SK-N-SH treated with all-trans-retinoic acid at 6 μM for 48 hours (cell line): Measurements from ENCODE around the gene SPCS3.

ENCODE experiments used
- OSR1 ChIP-seq: fragments of 250-450 bp; sonication (Bioruptor Pico); IDR thresholded peaks from 2 replicates; pipeline ENCODE4 v1.8.0; 2022; ENCODE audit warnings: moderate library complexity, mild to moderate bottlenecking, inconsistent platforms
- PPARA ChIP-seq: fragments of 250-450 bp; sonication (Bioruptor Pico); IDR thresholded peaks from 2 replicates; pipeline ENCODE4 v1.5.0; 2020; ENCODE audit warnings: mild to moderate bottlenecking, borderline replicate concordance
- RARB ChIP-seq: fragments of 250-450 bp; sonication (Bioruptor Pico); IDR thresholded peaks from 2 replicates; pipeline ENCODE4 v1.8.0; 2021; ENCODE audit warnings: mild to moderate bottlenecking, moderate library complexity
- TOX ChIP-seq: fragments of 250-450 bp; sonication (Bioruptor Pico); IDR thresholded peaks from 2 replicates; pipeline ENCODE4 v1.8.0; 2021; ENCODE audit warnings: mild to moderate bottlenecking, moderate library complexity, borderline replicate concordance
- ZC3H10 ChIP-seq: fragments of 250-450 bp; sonication (Bioruptor Pico); IDR thresholded peaks from 2 replicates; pipeline ENCODE4 v1.5.1; 2021; ENCODE audit warnings: mild to moderate bottlenecking, moderate library complexity
- ZFP3 ChIP-seq: fragments of 250-450 bp; sonication (Bioruptor Pico); IDR thresholded peaks from 2 replicates; pipeline ENCODE4 v1.5.0; 2020; ENCODE audit warnings: mild to moderate bottlenecking, moderate library complexity
- ZFP30 ChIP-seq: fragments of 450-650 bp; formaldehyde crosslinking; IDR thresholded peaks from 2 replicates; pipeline ENCODE4 v1.5.0; 2022; ENCODE audit warnings: mild to moderate bottlenecking, moderate library complexity
- ZNF565 ChIP-seq: fragments of 450-650 bp; formaldehyde crosslinking; conservative IDR thresholded peaks from 2 replicates; pipeline ENCODE4 v1.5.0; 2020; ENCODE audit warnings: low read depth, mild to moderate bottlenecking, moderate library complexity
- ZNF70 ChIP-seq: fragments of 450-650 bp; formaldehyde crosslinking; IDR thresholded peaks from 2 replicates; pipeline ENCODE4 v1.5.0; 2020; ENCODE audit warnings: mild to moderate bottlenecking, moderate library complexity
- TF ChIP-seq, protein P1 (sequence below): fragments of 250-450 bp; sonication (Bioruptor Pico); IDR thresholded peaks from 2 replicates; pipeline ENCODE4 v1.8.0; 2020; ENCODE audit warnings: mild to moderate bottlenecking, moderate library complexity, borderline replicate concordance
- TF ChIP-seq, protein P2 (sequence below): fragments of 250-450 bp; sonication (Bioruptor Pico); IDR thresholded peaks from 2 replicates; pipeline ENCODE4 v1.5.1; 2020; ENCODE audit warnings: low read depth, mild to moderate bottlenecking, moderate library complexity
- TF ChIP-seq, protein P3 (sequence below): fragments of 250-450 bp; sonication (Bioruptor Pico); IDR thresholded peaks from 2 replicates; pipeline ENCODE4 v1.8.0; 2021; ENCODE audit warnings: low read depth, mild to moderate bottlenecking, moderate library complexity, borderline replicate concordance

DNA sequence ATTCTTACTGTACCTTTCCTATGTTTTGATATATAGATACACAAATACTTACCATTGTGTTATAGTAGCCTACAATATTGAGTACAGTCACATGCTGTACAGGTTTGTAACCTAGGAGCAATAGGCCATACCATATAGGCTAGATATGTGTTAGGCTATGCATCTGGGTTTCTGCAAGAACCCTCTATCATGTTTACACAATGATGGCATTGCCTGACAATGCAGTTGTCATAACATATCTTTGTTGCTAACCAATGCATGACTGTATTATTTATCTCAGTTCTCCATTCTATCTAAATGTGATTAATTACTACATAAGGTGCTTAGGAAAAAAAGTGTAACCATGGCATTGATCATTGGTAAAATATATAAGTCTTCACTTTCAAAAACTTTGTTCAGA, 10.0 kb upstream of the SPCS3 start:
- TF ChIP-seq, protein P1, sequence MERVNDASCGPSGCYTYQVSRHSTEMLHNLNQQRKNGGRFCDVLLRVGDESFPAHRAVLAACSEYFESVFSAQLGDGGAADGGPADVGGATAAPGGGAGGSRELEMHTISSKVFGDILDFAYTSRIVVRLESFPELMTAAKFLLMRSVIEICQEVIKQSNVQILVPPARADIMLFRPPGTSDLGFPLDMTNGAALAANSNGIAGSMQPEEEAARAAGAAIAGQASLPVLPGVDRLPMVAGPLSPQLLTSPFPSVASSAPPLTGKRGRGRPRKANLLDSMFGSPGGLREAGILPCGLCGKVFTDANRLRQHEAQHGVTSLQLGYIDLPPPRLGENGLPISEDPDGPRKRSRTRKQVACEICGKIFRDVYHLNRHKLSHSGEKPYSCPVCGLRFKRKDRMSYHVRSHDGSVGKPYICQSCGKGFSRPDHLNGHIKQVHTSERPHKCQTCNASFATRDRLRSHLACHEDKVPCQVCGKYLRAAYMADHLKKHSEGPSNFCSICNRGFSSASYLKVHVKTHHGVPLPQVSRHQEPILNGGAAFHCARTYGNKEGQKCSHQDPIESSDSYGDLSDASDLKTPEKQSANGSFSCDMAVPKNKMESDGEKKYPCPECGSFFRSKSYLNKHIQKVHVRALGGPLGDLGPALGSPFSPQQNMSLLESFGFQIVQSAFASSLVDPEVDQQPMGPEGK (CRISPR knock-in tag): no peak
- TF ChIP-seq ZFP30 (no peak), TOX (CRISPR knock-in tag) (no peak), RARB (CRISPR knock-in tag) (no peak), ZFP3 (CRISPR knock-in tag) (no peak), ZNF70 (CRISPR knock-in tag) (no peak), OSR1 (no peak), ZNF565 (no peak), PPARA (CRISPR knock-in tag) (no peak), ZC3H10 (CRISPR knock-in tag) (no peak)
- TF ChIP-seq, protein P2, sequence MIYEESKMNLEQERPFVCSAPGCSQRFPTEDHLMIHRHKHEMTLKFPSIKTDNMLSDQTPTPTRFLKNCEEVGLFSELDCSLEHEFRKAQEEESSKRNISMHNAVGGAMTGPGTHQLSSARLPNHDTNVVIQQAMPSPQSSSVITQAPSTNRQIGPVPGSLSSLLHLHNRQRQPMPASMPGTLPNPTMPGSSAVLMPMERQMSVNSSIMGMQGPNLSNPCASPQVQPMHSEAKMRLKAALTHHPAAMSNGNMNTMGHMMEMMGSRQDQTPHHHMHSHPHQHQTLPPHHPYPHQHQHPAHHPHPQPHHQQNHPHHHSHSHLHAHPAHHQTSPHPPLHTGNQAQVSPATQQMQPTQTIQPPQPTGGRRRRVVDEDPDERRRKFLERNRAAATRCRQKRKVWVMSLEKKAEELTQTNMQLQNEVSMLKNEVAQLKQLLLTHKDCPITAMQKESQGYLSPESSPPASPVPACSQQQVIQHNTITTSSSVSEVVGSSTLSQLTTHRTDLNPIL (CRISPR knock-in tag): no peak
- TF ChIP-seq, protein P3, sequence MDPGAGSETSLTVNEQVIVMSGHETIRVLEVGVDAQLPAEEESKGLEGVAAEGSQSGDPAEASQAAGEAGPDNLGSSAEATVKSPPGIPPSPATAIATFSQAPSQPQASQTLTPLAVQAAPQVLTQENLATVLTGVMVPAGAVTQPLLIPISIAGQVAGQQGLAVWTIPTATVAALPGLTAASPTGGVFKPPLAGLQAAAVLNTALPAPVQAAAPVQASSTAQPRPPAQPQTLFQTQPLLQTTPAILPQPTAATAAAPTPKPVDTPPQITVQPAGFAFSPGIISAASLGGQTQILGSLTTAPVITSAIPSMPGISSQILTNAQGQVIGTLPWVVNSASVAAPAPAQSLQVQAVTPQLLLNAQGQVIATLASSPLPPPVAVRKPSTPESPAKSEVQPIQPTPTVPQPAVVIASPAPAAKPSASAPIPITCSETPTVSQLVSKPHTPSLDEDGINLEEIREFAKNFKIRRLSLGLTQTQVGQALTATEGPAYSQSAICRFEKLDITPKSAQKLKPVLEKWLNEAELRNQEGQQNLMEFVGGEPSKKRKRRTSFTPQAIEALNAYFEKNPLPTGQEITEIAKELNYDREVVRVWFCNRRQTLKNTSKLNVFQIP (CRISPR knock-in tag): no peak
